Liver (tissue), 9 donors: ENCODE data around the gene C1QTNF12. TPM values are rescaled to one million over a fixed set of nuclear protein-coding genes. Genes with fewer than 3 reads are reported as not detected.
"Not testable (repeated sequence)": the region's sequence is repeated elsewhere in the genome, so short reads cannot be mapped to it uniquely, and the experiment has no call there.

Experiments
- DNase-seq: peaks from one replicate; pipeline ENCODE4 v3.0.0-alpha.2; 2017; ENCODE audit warnings: low spot score
- H3K27ac ChIP-seq, 2 donors: one replicate each; pipeline ENCODE4 v1.7.0; 2013; ENCODE audit warnings: inconsistent platforms in 2 of 2, low read length in 2 of 2, control low read depth in 1 of 2, low read depth in 1 of 2, mild to moderate bottlenecking in 1 of 2
- H3K27me3 ChIP-seq, 4 donors: one replicate each; pipeline versions ENCODE4 v1.6.1 to v1.7.0; 2013; ENCODE audit warnings: low read length in 3 of 4, inconsistent platforms in 1 of 4, mild to moderate bottlenecking in 1 of 4, moderate library complexity in 1 of 4; ENCODE audit not compliant: control insufficient read depth in 4 of 4, insufficient read depth in 4 of 4
- H3K36me3 ChIP-seq, 4 donors: one replicate each; pipeline versions ENCODE4 v1.6.1 to v1.7.0; 2013; ENCODE audit warnings: low read length in 3 of 4, mild to moderate bottlenecking in 3 of 4, low read depth in 1 of 4, moderate library complexity in 1 of 4; ENCODE audit not compliant: control insufficient read depth in 4 of 4, insufficient read depth in 3 of 4
- H3K4me1 ChIP-seq, 4 donors: one replicate each; pipeline versions ENCODE4 v1.6.1 to v1.7.0; 2013; ENCODE audit warnings: low read length in 3 of 4, mild to moderate bottlenecking in 3 of 4, moderate library complexity in 1 of 4; ENCODE audit not compliant: control insufficient read depth in 4 of 4, insufficient read depth in 4 of 4
- H3K4me3 ChIP-seq, 3 donors: one replicate each; pipeline versions ENCODE4 v1.6.1 to v1.7.0; 2013; ENCODE audit warnings: low read length in 3 of 3, control low read depth in 1 of 3, low read depth in 1 of 3, mild to moderate bottlenecking in 1 of 3
- H3K9ac ChIP-seq, 2 donors: one replicate each; pipeline ENCODE4 v1.7.0; 2013; ENCODE audit warnings: low read length in 2 of 2, mild to moderate bottlenecking in 2 of 2, moderate library complexity in 2 of 2, control low read depth in 1 of 2, low read depth in 1 of 2
- H3K9me3 ChIP-seq, 4 donors: one replicate each; pipeline versions ENCODE4 v1.6.1 to v1.7.0; 2013; ENCODE audit warnings: low read length in 3 of 4; ENCODE audit not compliant: control insufficient read depth in 4 of 4
- ATF3 ChIP-seq: IDR thresholded peaks from 2 replicates; pipeline ENCODE4 v1.6.1; 2016; ENCODE audit warnings: antibody characterized with exemption
- CTCF ChIP-seq: fragments of 150-350 bp; IDR thresholded peaks from 2 replicates; pipeline ENCODE4 v1.5.1; 2017; ENCODE audit warnings: improper control_type of control experiment, low read depth, low read length; ENCODE audit not compliant: missing input control
- EGR1 ChIP-seq, 2 donors: IDR thresholded peaks; 2 replicates each; pipeline ENCODE4 v1.6.1; 2016 to 2018; ENCODE audit warnings: antibody characterized with exemption in 2 of 2, low read depth in 2 of 2
- FOXA1 ChIP-seq: IDR thresholded peaks from 2 replicates; pipeline ENCODE4 v1.6.1; 2016; ENCODE audit warnings: antibody characterized with exemption
- FOXA2 ChIP-seq: IDR thresholded peaks from 2 replicates; pipeline ENCODE4 v1.6.1; 2016; ENCODE audit warnings: antibody characterized with exemption
- GABPA ChIP-seq, 2 donors: IDR thresholded peaks in 1 of 2; conservative IDR thresholded peaks in 1 of 2; 2 replicates each; pipeline ENCODE4 v1.6.1; 2016; ENCODE audit warnings: antibody characterized with exemption in 2 of 2, mild to moderate bottlenecking in 1 of 2, moderate library complexity in 1 of 2
- HNF4A ChIP-seq, 2 donors: conservative IDR thresholded peaks; 2 replicates each; pipeline ENCODE4 v1.6.1; 2016; ENCODE audit warnings: antibody characterized with exemption in 2 of 2, mild to moderate bottlenecking in 2 of 2
- HNF4G ChIP-seq: IDR thresholded peaks from 2 replicates; pipeline ENCODE4 v1.6.1; 2016; ENCODE audit warnings: antibody characterized with exemption
- MAX ChIP-seq: IDR thresholded peaks from 2 replicates; pipeline ENCODE4 v1.6.1; 2016; ENCODE audit warnings: antibody characterized with exemption
- NR2F2 ChIP-seq: IDR thresholded peaks from 2 replicates; pipeline ENCODE4 v1.6.1; 2016; ENCODE audit warnings: antibody characterized with exemption
- RAD21 ChIP-seq, 2 donors: IDR thresholded peaks; 2 replicates each; pipeline ENCODE4 v1.6.1; 2016; ENCODE audit warnings: antibody characterized with exemption in 2 of 2, mild to moderate bottlenecking in 2 of 2
- REST ChIP-seq: IDR thresholded peaks from 2 replicates; pipeline ENCODE4 v1.6.1; 2016; ENCODE audit warnings: antibody characterized with exemption, mild to moderate bottlenecking
- SP1 ChIP-seq: IDR thresholded peaks from 2 replicates; pipeline ENCODE4 v1.6.1; 2018; ENCODE audit warnings: antibody characterized with exemption, mild to moderate bottlenecking
- TAF1 ChIP-seq: conservative IDR thresholded peaks from 2 replicates; pipeline ENCODE4 v1.6.1; 2016; ENCODE audit warnings: antibody characterized with exemption, mild to moderate bottlenecking
- YY1 ChIP-seq: IDR thresholded peaks from 2 replicates; pipeline ENCODE4 v1.6.1; 2016; ENCODE audit warnings: antibody characterized with exemption, mild to moderate bottlenecking
- ZBTB33 ChIP-seq: IDR thresholded peaks from 2 replicates; pipeline ENCODE4 v1.6.1; 2016; ENCODE audit warnings: antibody characterized with exemption
- WGBS: extraction: QIAGEN DNeasy Blood & Tissue Kit; methylation state at CpG from one replicate; pipeline ENCODE4 v1.1.7; 2013; 5-methylcytosine and 5-hydroxymethylcytosine counted together
- polyA plus RNA-seq, 2 donors: library from polyadenylated mRNA; stranded (reverse) in 1 of 2; unstranded in 1 of 2; fragments of 200-250 nt in 1 of 2; fragments of >200 nt in 1 of 2; fragmentation: Nextera tagmentation in 1 of 2; extraction: Ambion mirVana in 1 of 2; gene quantifications; one replicate each; pipeline versions ENCODE4 v1.2.1 to v1.2.3, GENCODE V29; 2013 to 2015
- total RNA-seq, 2 donors: library from RNA; depleted of rRNA; stranded (reverse); fragments of >200 nt; gene quantifications; one replicate each; pipeline ENCODE4 v1.2.3, GENCODE V29; 2014
- donor health status: healthy.
- donor health status: healthy.
- donor health status: healthy.
- donor health status: healthy.
- donor health status: healthy.

Gene C1QTNF12
- total and polyA plus RNA-seq, 4 donors: 0.39 to 0.40 TPM; not detected in 2

GRCh38 chr1:1253314-1253713, 6.8 kb upstream of the C1QTNF12 start:
- Histone ChIP-seq H3K4me1 (no peaks in the 10 kb centered on the region), H3K9me3 (no peaks in the 10 kb centered on the region), H3K27ac (no peak overlapping the region), H3K4me3 (no peak overlapping the region), H3K36me3 (peaks cover 13 to 25% (median 15%) of the 10 kb centered on the region in 4 donors), H3K27me3 (no peaks in the 10 kb centered on the region), H3K9ac (no peak overlapping the region)
- WGBS: 82% methylated on average over 12 of the region's 12 CpGs
- TF ChIP-seq NR2F2: no peak
- no peak for TF ChIP-seq REST
- TF ChIP-seq FOXA1: no peak
- no peak for TF ChIP-seq CTCF
- no peak for DNase-seq

- WGBS: 80% methylated on average over 16 of the region's 16 CpGs
- no peak overlapping the region for H3K4me3 ChIP-seq
- H3K27ac ChIP-seq: no peak overlapping the region
- H3K4me1 ChIP-seq: peaks cover 0 to 9% (median 3%) of the 10 kb centered on the region in 4 donors
- no peaks in the 10 kb centered on the region for H3K9me3 ChIP-seq
- peaks cover 7 to 19% (median 10%) of the 10 kb centered on the region in 4 donors for H3K36me3 ChIP-seq
- no peaks in the 10 kb centered on the region for H3K27me3 ChIP-seq
- no peak overlapping the region for H3K9ac ChIP-seq
- TF ChIP-seq YY1 (no peak), NR2F2 (no peak), MAX (no peak), TAF1 (no peak), SP1 (no peak), HNF4G (no peak), HNF4A (conservative IDR thresholded peaks at IDR 0.05) (no peak), GABPA (IDR thresholded peaks at IDR 0.05 in 1 of 2, conservative IDR thresholded peaks at IDR 0.05 in 1 of 2) (no peak), FOXA1 (no peak), RAD21 (IDR thresholded peaks at IDR 0.05) (no peak), EGR1 (IDR thresholded peaks at IDR 0.05; ENCODE audit: low read depth in 2 of 2) (no peak), ZBTB33 (no peak), FOXA2 (no peak), CTCF (no peak), ATF3 (no peak)
- DNase-seq: no peak
Observed at GRCh38 chr1:1250786-1251284, 4.3 kb upstream of the C1QTNF12 start.

- H3K4me1 ChIP-seq, H3K4me3 ChIP-seq, H3K9ac ChIP-seq, H3K9me3 ChIP-seq, H3K27me3 ChIP-seq, DNase-seq, H3K27ac ChIP-seq, H3K36me3 ChIP-seq: not testable (repeated sequence)
- 93% methylated on average over 21 of the region's 21 CpGs for WGBS
Observed at GRCh38 chr1:1248009-1248913, 1.7 kb upstream of the C1QTNF12 start.
